ENCODE data around the gene NR2C2AP.

NR2C2AP gene

DNA sequence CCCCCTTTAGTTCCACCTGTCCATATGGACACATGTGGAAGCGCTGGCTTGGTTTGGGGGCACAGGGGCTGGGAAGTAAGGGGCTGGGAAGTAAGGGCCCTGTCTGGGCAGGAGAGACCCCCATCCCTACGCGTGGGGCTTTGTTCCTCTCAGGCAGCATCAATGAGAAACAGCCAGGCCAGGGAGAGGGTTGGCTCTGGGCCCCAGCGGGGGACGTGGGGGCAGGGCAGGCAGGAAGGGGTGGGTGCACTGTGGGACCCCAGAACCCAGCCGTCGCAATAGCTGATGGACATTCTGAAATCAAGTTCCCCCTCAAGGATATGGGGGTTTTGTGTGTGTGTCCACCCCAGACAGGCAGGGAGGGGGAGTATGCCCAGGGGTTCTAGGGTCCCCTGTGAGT is 9.7 kb upstream of the NR2C2AP start:
- Histone ChIP-seq H2AK5ac (ENCODE audit: low read length) (no peak overlapping the region), H4K91ac (ENCODE audit: low read depth, low read length) (no peak overlapping the region), H3K4me2 (ENCODE audit: low read length) (no peak overlapping the region), H2AFZ (ENCODE audit: insufficient read depth, low read length, poor library complexity) (no peak overlapping the region), H3K4me1 (ENCODE audit: control insufficient read depth in 1 of 2, insufficient read depth in 2 of 2, low read length in 2 of 2) (no peaks in the 10 kb centered on the region), H3K79me1 (ENCODE audit: low read length) (no peaks in the 10 kb centered on the region), H3K9me3 (ENCODE audit: insufficient read depth, low read depth, low read length) (no peaks in the 10 kb centered on the region), H3K36me3 (ENCODE audit: control insufficient read depth in 1 of 2, insufficient read depth in 2 of 2, low read length in 2 of 2) (no peaks in the 10 kb centered on the region), H3K18ac (ENCODE audit: low read length) (no peak overlapping the region), H3K14ac (ENCODE audit: low read length) (no peak overlapping the region), H3K27ac (ENCODE audit: low read depth, low read length) (no peak overlapping the region), H3K9ac (ENCODE audit: low read length) (no peak overlapping the region), H2BK120ac (ENCODE audit: insufficient read depth, low read length, poor library complexity) (no peak overlapping the region), H3K4me3 (ENCODE audit: low read depth, low read length) (no peak overlapping the region), H3K27me3 (ENCODE audit: insufficient read depth, low read length) (peaks cover 20% of the 10 kb centered on the region), H3K79me2 (ENCODE audit: control insufficient read depth, insufficient read depth, low read length, poor library complexity) (no peaks in the 10 kb centered on the region), H4K12ac (ENCODE audit: low read depth, low read length) (no peak overlapping the region), H4K8ac (ENCODE audit: low read depth, low read length) (no peak overlapping the region), H3K4ac (ENCODE audit: low read depth, low read length) (no peak overlapping the region), H2BK12ac (ENCODE audit: low read length) (no peak overlapping the region), H3K23ac (ENCODE audit: low read length) (no peak overlapping the region), H2BK5ac (ENCODE audit: low read depth, low read length, poor library complexity) (no peak overlapping the region)
- WGBS (ENCODE audit: extremely low coverage, insufficient coverage, insufficient read length), result no CpG with 5 or more reads among the region's 7 CpGs
- no peak for DNase-seq

DNA sequence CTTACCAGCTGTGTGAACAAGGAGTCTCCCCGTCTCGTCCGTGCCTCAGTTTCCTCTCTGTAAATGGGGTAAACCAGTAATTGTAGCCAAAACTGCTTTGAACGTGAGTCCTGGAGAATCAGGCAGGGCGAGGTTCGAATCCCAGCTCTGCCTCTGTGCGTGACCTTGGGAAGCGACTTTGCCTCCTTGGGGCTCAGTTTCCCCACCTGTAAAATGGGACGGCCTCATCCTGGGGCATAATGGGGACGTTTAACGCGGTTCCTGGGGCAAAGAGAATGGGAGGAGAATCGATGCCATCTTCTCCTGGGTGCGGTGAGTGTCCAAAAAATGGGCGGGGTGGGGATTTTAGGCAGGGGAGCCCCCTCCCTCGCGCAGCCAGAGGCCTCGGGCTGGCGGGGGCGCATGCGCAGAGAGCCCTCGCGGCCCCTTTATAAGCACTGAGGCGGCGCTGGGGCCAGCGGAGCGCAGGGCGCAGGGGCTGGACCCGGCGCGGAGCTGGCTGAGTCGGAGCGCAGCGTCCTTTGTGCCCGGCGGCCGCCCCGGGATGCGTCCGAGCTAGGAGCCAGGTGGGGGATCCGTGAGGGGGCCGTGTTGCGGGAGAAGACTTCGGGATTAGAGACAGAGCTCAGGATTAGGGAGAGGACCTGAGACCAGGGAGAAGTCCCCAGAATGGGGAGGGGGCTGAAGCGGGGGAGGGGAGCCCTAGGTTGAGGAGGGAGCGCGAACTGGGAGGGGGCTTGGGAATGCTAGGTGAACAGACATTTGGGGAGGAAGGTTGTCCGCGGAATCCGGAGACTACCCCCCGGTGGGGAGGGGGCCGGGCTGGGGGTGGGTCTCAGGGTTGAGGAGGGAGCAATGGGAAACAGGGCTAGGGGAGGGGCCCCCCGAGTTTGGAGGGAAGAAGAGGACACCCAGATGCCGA is 8.5 kb upstream of the NR2C2AP start, which contains the start of gene NCAN:
TSS of gene NCAN (plus strand) at position 460 of the 922 bp plus-strand sequence. CDS start 4,996 bp downstream, outside the sequence.
- no peak within 1 kb of the TSS for H2BK5ac ChIP-seq (ENCODE audit: low read depth, low read length, poor library complexity)
- no peak within 1 kb of the TSS for H2AFZ ChIP-seq (ENCODE audit: insufficient read depth, low read length, poor library complexity)
- no peak within 1 kb of the TSS for H4K12ac ChIP-seq (ENCODE audit: low read depth, low read length)
- no peak within 1 kb of the TSS for H3K14ac ChIP-seq (ENCODE audit: low read length)
- no peak within 1 kb of the TSS for H3K27ac ChIP-seq (ENCODE audit: low read depth, low read length)
- no peaks in the 10 kb centered on the region for H3K79me2 ChIP-seq (ENCODE audit: control insufficient read depth, insufficient read depth, low read length, poor library complexity)
- H3K4me2 ChIP-seq (ENCODE audit: low read length), result no peak within 1 kb of the TSS
- no peak for DNase-seq
- no peak within 1 kb of the TSS for H3K18ac ChIP-seq (ENCODE audit: low read length)
- no peaks in the 10 kb centered on the region for H3K4me1 ChIP-seq (ENCODE audit: control insufficient read depth in 1 of 2, insufficient read depth in 2 of 2, low read length in 2 of 2)
- H3K4ac ChIP-seq (ENCODE audit: low read depth, low read length), result no peak within 1 kb of the TSS
- peaks cover 20% of the 10 kb centered on the region for H3K27me3 ChIP-seq (ENCODE audit: insufficient read depth, low read length)
- H2BK12ac ChIP-seq (ENCODE audit: low read length), result no peak within 1 kb of the TSS
- H4K91ac ChIP-seq (ENCODE audit: low read depth, low read length), result no peak within 1 kb of the TSS
- no peak within 1 kb of the TSS for H3K4me3 ChIP-seq (ENCODE audit: low read depth, low read length)
- no peak within 1 kb of the TSS for H4K8ac ChIP-seq (ENCODE audit: low read depth, low read length)
- H3K36me3 ChIP-seq (ENCODE audit: control insufficient read depth in 1 of 2, insufficient read depth in 2 of 2, low read length in 2 of 2), result no peaks in the 10 kb centered on the region
- H3K9ac ChIP-seq (ENCODE audit: low read length), result no peak within 1 kb of the TSS
- H2AK5ac ChIP-seq (ENCODE audit: low read length), result no peak within 1 kb of the TSS
- no peak within 1 kb of the TSS for H3K23ac ChIP-seq (ENCODE audit: low read length)
- H2BK120ac ChIP-seq (ENCODE audit: insufficient read depth, low read length, poor library complexity), result no peak within 1 kb of the TSS
- WGBS (ENCODE audit: extremely low coverage, insufficient coverage, insufficient read length), result no CpG with 5 or more reads among the region's 54 CpGs
- H3K9me3 ChIP-seq (ENCODE audit: insufficient read depth, low read depth, low read length), result peaks cover 6% of the 10 kb centered on the region
- H3K79me1 ChIP-seq (ENCODE audit: low read length), result no peaks in the 10 kb centered on the region

DNA sequence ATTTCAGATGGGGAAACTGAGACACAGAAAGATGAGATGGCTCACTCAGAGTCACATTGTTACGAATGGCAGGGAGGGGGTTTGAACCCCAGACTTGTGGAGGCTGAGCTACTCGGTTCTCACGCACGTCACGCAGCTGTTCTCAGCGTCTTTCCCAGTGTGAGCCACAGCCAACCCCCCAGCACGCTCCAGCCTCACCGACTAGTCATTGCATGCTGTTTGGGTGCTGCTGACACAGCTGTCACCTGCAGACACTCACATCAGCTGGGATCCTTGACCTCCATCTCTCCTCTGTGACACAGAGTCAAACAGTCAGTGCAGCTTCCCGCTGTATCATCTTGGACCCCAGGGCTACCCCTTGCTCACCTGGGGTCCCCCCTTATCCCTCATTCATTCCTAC is 6.2 kb upstream of the NR2C2AP start:
- Histone ChIP-seq H3K4me1 (ENCODE audit: control insufficient read depth in 1 of 2, insufficient read depth in 2 of 2, low read length in 2 of 2) (no peaks in the 10 kb centered on the region), H3K9me3 (ENCODE audit: insufficient read depth, low read depth, low read length) (peaks cover 6% of the 10 kb centered on the region), H3K79me2 (ENCODE audit: control insufficient read depth, insufficient read depth, low read length, poor library complexity) (no peaks in the 10 kb centered on the region)

DNA sequence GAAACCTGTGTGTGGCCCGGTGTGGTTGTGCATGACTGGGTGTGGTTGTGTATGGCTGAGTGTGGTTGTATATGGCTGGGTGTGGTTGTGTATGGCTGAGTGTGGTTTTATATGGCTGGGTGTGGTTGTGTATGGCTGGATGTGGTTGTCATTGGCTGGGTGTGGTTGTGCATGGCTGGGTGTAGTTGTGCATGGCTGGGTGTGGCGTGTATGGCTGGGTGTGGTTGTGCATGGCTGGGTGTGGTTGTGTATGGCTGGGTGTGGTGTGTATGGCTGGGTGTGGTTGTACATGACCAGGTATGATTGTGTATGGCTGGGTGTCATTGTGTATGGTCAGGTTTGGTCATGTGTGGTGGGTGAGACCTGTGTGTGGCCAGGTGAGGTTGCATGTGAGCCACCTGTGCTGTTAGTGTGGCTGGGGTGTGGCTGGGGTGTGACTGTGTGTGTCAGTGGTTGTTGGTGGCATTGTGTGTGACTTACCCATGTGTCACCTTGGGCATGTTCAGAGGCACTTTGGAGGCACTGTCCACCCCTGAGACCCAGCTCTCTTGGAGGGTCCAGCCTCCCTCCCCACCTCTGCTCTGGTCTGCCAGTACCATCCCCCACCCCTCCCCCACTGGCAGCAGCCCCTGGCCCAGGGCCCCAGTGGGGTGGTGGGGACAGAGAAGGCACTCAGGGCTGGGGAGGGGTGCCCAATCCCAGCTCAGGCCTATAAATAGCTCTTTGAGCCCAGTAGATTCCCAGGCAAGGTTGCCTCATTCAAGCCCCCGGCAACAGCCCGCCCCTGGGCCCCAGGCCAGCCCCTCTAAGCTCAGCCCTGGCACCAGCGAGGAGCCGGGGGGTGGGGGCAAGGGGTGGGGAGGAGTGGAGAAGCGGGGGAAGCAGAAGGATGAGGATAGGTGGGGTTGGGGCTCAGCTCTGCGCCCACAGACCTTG is 4.7 kb upstream of the NR2C2AP start:
- Histone ChIP-seq H2BK12ac (ENCODE audit: low read length) (no peak overlapping the region), H3K18ac (ENCODE audit: low read length) (no peak overlapping the region), H2BK120ac (ENCODE audit: insufficient read depth, low read length, poor library complexity) (no peak overlapping the region), H3K36me3 (ENCODE audit: control insufficient read depth in 1 of 2, insufficient read depth in 2 of 2, low read length in 2 of 2) (no peaks in the 10 kb centered on the region), H3K14ac (ENCODE audit: low read length) (no peak overlapping the region), H3K79me2 (ENCODE audit: control insufficient read depth, insufficient read depth, low read length, poor library complexity) (peaks cover 2% of the 10 kb centered on the region), H3K79me1 (ENCODE audit: low read length) (peaks cover 2% of the 10 kb centered on the region), H3K4me1 (ENCODE audit: control insufficient read depth in 1 of 2, insufficient read depth in 2 of 2, low read length in 2 of 2) (peaks cover 0 to under 1% of the 10 kb centered on the region in 2 experiments), H4K12ac (ENCODE audit: low read depth, low read length) (no peak overlapping the region), H2AFZ (ENCODE audit: insufficient read depth, low read length, poor library complexity) (no peak overlapping the region), H3K27me3 (ENCODE audit: insufficient read depth, low read length) (peaks cover 17% of the 10 kb centered on the region), H3K27ac (ENCODE audit: low read depth, low read length) (no peak overlapping the region), H3K9me3 (ENCODE audit: insufficient read depth, low read depth, low read length) (peaks cover 6% of the 10 kb centered on the region), H3K4me2 (ENCODE audit: low read length) (no peak overlapping the region), H2BK5ac (ENCODE audit: low read depth, low read length, poor library complexity) (no peak overlapping the region), H3K4ac (ENCODE audit: low read depth, low read length) (no peak overlapping the region), H3K23ac (ENCODE audit: low read length) (no peak overlapping the region), H3K9ac (ENCODE audit: low read length) (no peak overlapping the region), H4K8ac (ENCODE audit: low read depth, low read length) (no peak overlapping the region), H2AK5ac (ENCODE audit: low read length) (no peak overlapping the region), H4K91ac (ENCODE audit: low read depth, low read length) (no peak overlapping the region), H3K4me3 (ENCODE audit: low read depth, low read length) (peak overlapping the region; percentile 19)
- no CpG with 5 or more reads among the region's 8 CpGs for whole genome bisulfite sequencing (ENCODE audit: extremely low coverage, insufficient coverage, insufficient read length)
- DNase-seq, result no peak

More for the DNA sequence above, 6.2 kb upstream of the NR2C2AP start:
- Histone ChIP-seq H3K14ac (ENCODE audit: low read length) (no peak overlapping the region), H4K12ac (ENCODE audit: low read depth, low read length) (no peak overlapping the region), H2BK12ac (ENCODE audit: low read length) (no peak overlapping the region), H4K91ac (ENCODE audit: low read depth, low read length) (no peak overlapping the region), H3K18ac (ENCODE audit: low read length) (no peak overlapping the region), H3K4ac (ENCODE audit: low read depth, low read length) (no peak overlapping the region), H4K8ac (ENCODE audit: low read depth, low read length) (no peak overlapping the region), H3K9ac (ENCODE audit: low read length) (no peak overlapping the region), H3K4me2 (ENCODE audit: low read length) (no peak overlapping the region), H3K4me3 (ENCODE audit: low read depth, low read length) (no peak overlapping the region), H3K27ac (ENCODE audit: low read depth, low read length) (no peak overlapping the region), H3K36me3 (ENCODE audit: control insufficient read depth in 1 of 2, insufficient read depth in 2 of 2, low read length in 2 of 2) (no peaks in the 10 kb centered on the region), H2BK5ac (ENCODE audit: low read depth, low read length, poor library complexity) (no peak overlapping the region), H3K23ac (ENCODE audit: low read length) (no peak overlapping the region), H2BK120ac (ENCODE audit: insufficient read depth, low read length, poor library complexity) (no peak overlapping the region), H3K79me1 (ENCODE audit: low read length) (no peaks in the 10 kb centered on the region), H2AK5ac (ENCODE audit: low read length) (no peak overlapping the region), H3K27me3 (ENCODE audit: insufficient read depth, low read length) (peaks cover 20% of the 10 kb centered on the region), H2AFZ (ENCODE audit: insufficient read depth, low read length, poor library complexity) (no peak overlapping the region)
- no peak for DNase-seq
- no CpG with 5 or more reads among the region's 9 CpGs for WGBS (ENCODE audit: extremely low coverage, insufficient coverage, insufficient read length)

Measured in trophoblast cell (in vitro differentiated cells and primary cell).